T-helper 1 cell (primary cell): ENCODE measurements around the gene DOCK10.

Source experiments
- DNase-seq, 5 donors: peaks; one replicate each; pipeline ENCODE4 v3.0.0-alpha.2; 2012 to 2020

The DOCK10 gene

GRCh38 chr2:224820283-224820991 is 221.8 kb downstream of the DOCK10 start:
- DNase-seq, result no peak

- DNase-seq, result no peak
Observed at GRCh38 chr2:224819075-224819474, 223.2 kb downstream of the DOCK10 start.

- no peak for DNase-seq
Observed at GRCh38 chr2:224817676-224818075, 224.6 kb downstream of the DOCK10 start.

DNA sequence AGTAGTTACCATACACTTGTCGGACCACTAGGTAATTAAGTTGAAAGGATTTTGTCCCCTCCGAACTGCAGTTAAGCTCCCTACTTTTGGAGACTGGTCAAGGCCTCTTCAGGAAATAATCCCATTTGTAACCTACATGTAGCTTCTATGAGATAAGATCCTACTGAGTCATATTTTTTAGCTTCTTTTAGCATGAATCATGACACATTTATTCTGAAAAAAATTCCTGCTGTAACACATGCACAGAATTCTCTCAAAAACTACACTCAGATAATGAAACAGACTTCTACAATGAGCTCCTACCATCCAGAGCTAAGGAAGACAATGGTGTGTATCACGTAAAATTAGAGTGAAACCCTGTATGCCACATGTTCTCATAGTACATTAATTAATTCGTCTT is 225.5 kb downstream of the DOCK10 start:
- no peak for DNase-seq

DNA sequence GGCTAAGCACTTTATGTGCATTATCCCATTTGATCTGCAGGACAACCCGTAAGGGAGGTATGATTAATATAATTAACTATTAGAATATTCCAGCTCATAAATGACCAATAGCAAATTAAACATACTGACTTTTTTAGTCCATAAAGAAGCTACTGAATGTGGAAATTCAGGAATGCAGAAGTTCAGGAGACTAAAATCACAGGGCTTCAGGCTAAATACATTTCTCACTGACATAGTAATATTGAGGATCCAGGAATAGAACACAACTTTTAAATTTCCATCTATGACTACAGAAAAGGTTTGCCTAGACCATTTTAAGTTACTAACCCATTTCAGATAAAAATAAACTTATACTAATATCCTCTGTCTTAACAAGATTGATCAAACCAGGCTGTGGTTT is 228.7 kb downstream of the DOCK10 start:
- DNase-seq, result no peak

GRCh38 chr2:224807153-224807964 is 234.9 kb downstream of the DOCK10 start:
- DNase-seq, result no peak

DNA sequence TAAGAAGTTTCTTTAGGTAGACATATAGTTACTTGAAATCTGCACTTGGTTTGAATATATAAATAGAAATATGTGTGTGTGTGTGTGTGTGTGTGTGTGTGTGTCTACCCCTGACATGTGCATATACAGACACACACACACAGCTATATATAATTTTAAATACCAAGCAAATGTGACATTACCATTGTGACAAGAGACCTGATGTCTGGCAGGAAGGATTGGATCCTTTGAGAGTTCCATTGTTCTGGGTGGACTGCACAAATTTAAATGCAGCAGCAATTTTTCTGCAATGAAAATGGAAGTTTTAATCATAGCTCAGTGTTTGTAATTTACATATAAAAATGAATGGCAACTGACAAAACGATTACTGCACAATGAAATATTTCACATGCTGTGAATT is 238.3 kb downstream of the DOCK10 start:
- DNase-seq, result no peak

- DNase-seq, result no peak
Observed at GRCh38 chr2:224802407-224802806, 239.9 kb downstream of the DOCK10 start.

GRCh38 chr2:224801360-224801759 is 240.9 kb downstream of the DOCK10 start:
- DNase-seq, result no peak

DNA sequence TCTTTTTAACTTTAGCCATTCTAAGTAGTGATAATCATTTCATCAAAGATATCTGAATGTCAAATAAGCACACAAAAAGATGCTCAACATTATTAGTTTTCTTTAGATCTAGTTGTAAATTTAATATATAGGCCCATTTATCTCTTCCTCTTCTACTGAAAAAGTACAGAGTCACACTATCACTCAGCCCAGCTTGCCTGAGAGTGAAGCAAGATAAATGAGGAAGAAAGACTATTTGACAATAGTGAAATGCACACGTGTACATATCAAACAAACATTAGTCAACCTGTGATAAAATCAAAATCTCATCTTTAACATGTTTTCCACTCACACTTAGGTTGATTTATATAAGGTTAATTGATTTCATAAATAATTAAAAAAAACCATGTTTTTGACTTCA is 242.6 kb downstream of the DOCK10 start:
- DNase-seq, result no peak

DNA sequence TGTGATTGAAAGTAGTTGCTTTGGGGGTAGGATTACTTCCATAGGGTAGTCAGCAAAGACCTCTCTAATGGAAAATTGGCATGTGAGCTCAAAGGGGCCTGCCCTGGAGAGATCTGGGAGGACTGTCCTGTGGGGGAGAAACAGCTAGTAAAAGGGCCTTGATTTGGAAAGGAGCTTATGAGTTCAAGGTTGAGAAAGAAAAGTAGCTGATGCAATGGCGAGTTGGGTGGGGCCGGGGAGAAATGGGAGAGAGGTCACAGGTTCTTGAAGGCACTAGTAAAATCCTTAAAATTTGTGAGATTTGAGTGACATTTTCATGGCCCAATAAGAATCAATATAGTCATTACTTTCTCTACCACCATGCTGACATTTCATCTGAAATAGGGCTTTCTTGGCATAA is 244.1 kb downstream of the DOCK10 start:
- DNase-seq, result no peak

DNA sequence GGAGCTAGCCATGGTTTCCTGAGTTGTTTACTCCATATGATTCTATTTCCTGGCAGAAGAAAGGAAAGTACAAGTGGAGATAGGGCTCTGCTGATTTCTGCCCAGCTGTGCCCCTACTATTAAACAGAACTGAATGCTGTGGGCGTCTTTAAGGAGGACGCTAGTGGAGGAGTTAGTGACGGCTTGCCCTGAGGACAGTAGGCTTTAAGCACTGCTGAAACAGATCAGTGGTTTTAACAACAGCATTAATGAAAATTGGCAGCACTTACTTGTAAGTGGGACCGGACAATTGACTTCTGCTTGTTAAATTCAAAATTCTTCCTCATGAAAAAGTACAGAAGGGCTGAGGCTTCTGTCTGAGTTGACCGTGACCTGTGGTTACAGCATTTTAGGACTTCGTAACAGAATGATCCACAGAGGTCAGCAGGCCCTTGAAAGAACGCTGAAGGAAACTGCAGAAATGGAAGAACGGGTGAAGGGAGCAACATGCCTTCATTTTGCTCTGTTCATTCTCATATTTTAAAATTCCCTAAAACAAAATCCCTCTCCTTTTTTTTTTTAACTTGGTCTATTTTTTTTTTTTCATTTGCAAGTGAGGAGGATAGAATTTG is 245.5 kb downstream of the DOCK10 start:
- DNase-seq, result no peak

DNA sequence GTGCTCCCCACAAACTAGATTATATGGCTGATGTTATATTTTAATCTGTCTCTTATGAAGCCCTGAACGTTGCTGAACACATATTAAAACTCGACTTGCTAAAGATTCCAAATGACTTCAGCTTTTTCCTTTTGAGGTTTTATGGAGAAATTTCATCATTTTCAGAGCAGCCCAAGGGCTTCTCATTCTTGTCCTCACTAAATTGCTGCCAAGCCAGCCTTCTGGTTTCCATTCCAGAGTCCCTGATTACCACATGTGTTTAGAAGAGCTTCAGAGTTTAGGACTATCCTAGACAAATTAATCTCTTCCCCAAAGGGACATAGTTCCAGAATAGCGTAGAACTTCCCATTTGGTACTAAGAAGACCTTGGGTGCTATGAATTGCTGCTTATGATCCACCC is 248.3 kb downstream of the DOCK10 start:
- DNase-seq, result no peak

GRCh38 chr2:224786848-224787247 is 255.4 kb downstream of the DOCK10 start:
- peak in 1 of 5 donors; percentile 7 for DNase-seq

DNA sequence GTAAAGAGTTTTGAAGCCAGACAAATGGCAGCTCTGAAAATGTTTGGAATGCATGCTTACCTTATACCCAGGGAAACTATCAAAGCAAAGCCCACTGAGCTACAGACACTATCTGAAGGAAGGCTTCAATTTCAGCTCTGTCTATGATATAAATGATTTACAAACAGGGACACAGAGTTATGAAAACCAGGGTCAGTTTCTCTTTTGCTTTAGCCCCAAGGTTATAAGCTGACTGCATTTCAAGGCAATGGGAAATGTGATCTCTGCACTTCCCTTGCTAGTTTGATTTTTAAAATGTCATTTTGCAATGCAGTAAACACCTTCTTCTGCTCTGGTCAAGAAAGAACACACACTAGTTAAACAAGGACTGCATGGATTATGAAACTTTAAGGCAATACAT is 260.9 kb downstream of the DOCK10 start:
- no peak for DNase-seq

DNA sequence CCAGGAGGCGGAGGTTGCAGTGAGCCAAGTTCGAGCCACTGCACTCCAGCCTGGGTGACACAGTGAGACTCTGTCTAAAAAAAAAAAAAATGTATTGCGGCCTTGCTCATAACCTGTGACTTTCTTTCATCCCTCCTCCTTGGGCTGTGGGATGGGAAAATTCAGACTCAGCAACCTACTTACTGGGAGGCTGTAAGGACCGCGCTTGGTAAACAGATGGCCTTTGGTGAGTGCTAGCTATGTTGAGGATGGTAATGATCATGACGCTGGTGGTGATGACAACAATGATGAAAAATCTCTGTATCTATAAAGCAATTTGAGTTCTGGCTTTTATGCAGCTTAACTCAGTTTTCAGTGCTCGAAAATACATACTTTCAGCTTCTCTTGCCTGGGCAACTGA is 261.4 kb downstream of the DOCK10 start:
- DNase-seq, result no peak

DNA sequence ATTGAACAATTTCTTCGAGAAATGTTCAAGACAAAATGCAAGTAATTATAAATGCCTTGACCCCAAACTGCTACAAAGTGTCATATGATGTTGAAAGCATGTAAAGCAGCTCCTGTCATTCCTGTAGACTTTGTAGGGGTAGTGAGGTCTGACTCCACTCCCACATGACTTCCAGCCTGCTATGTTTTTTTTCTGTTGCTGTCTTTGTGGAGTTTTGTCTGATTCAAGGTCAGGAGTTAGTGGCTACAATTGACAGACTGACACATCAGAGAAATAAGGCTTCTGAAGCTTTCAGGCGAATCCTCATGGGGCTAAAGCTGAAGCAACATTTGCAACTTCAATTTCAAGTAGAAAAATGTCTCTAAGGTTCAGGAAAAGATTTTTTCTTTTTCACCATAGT is 262.2 kb downstream of the DOCK10 start:
- DNase-seq, result no peak

GRCh38 chr2:224778474-224778877 is 263.8 kb downstream of the DOCK10 start:
- DNase-seq, result peak; percentile 12 to 56 (median 41)

- DNase-seq, result no peak
Observed at GRCh38 chr2:224777559-224777930, 264.7 kb downstream of the DOCK10 start.

GRCh38 chr2:224776795-224777558 is 265.3 kb downstream of the DOCK10 start:
- DNase-seq, result no peak

- DNase-seq, result no peak
Observed at GRCh38 chr2:224775647-224776046, 266.6 kb downstream of the DOCK10 start.

- no peak for DNase-seq
Observed at GRCh38 chr2:224774735-224775134, 267.5 kb downstream of the DOCK10 start.

DNA sequence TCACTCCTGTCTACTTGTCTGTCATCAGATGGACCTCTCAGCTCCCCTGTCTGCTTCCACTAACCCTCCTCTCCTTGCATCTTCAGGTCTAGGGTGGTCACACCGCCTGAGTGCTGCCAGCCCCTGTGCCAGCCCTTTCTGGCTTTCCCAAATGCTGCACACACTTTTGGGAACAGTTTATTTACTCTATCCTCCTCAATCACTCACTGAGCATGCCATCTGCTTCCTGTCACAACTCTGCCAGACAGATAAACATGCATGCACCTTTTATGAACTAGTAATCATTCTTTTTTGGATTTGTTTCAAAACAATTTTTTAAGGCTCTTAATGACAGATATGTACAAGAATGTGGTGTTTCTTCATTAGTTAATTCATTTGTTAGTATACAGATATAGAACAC is 269.8 kb downstream of the DOCK10 start:
- DNase-seq, result no peak
